HCT116 (cell line): ENCODE data around the gene UTF1. TPM values are rescaled to one million over a fixed set of nuclear protein-coding genes. Genes with fewer than 3 reads are reported as not detected.

Experiments used
- microRNA counts: library from miRNA; unstranded; fragments of <30 nt; microRNA quantifications from one replicate; lab custom pipeline; 2015
- microRNA-seq: library from miRNA; unstranded; fragments of <30 nt; microRNA quantifications from one replicate; pipeline ENCODE4, GENCODE V29; 2016; ENCODE audit warnings: borderline number of aligned reads
- total RNA-seq: library from RNA; stranded (reverse); gene quantifications from one replicate; pipeline ENCODE4 v1.2.1, GENCODE V29; 2021; ENCODE audit not compliant: unreplicated experiment

UTF1 gene
- total RNA-seq, 1 experiment from 2014 or later, result not detected

MicroRNAs encoded within 50 kb of the gene (microRNA counts, 767-probe panel; counts per million panel counts)
- microRNA hsa-miR-202-3p (lab: Ali Mortazavi, UCI), result not detected

Small RNA genes within 50 kb of the gene (microRNA-seq; reads per million reads assigned to microRNA genes)
- not detected for gene MIR202

Other genes starting within 250 kb of the UTF1 start
- not detected for gene ADGRA1, start 142.3 kb upstream of the UTF1 start, total RNA-seq
- gene KNDC1, start 70.0 kb upstream of the UTF1 start, total RNA-seq, result 3.6 TPM
- not detected for gene VENTX, start 7.6 kb downstream of the UTF1 start, total RNA-seq
- 4.1 TPM for gene ADAM8, start 46.7 kb downstream of the UTF1 start, total RNA-seq
- gene TUBGCP2, start 78.7 kb downstream of the UTF1 start, total RNA-seq, result 35.4 TPM
- 49.0 TPM for gene ZNF511, start 78.7 kb downstream of the UTF1 start, total RNA-seq
- gene CALY, start 106.7 kb downstream of the UTF1 start, total RNA-seq, result 0.47 TPM
- not detected for gene PRAP1, start 117.2 kb downstream of the UTF1 start, total RNA-seq
- gene FUOM, start 127.8 kb downstream of the UTF1 start, total RNA-seq, result 21.5 TPM
- 58.0 TPM for gene ECHS1, start 143.1 kb downstream of the UTF1 start, total RNA-seq
- 3.5 TPM for gene PAOX, start 149.0 kb downstream of the UTF1 start, total RNA-seq
- 23.1 TPM for gene MTG1, start 163.9 kb downstream of the UTF1 start, total RNA-seq
- not detected for gene SPRN, start 194.4 kb downstream of the UTF1 start, total RNA-seq
- gene SCART1, start 223.7 kb downstream of the UTF1 start, total RNA-seq, result 3.7 TPM